Endothelial cell of umbilical vein (primary cell): ENCODE data around the gene SEMA4D. TPM values are rescaled to one million over a fixed set of nuclear protein-coding genes. Genes with fewer than 3 reads are reported as not detected.
A peak's percentile ranks its signal among the peaks of the same experiment; 100 is the strongest.

Experiments used
- BruUV-seq: library from RNA; stranded (reverse); fragments of 400-500 nt; replicated peaks from 2 replicates; lab custom pipeline; 2021; lab: Mats Ljungman, UMichigan
- CTCF ChIA-PET: fragments of 300-600, 350-600 bp; sonication (Branson Sonifier 250); formaldehyde crosslinking; loops from one replicate; lab custom pipeline; 2021; ENCODE audit warnings: antibody characterized with exemption, inconsistent platforms; lab: Charles Lee
- POLR2A ChIA-PET: fragments of 300-600, 350-600 bp; sonication (Branson Sonifier 250); formaldehyde crosslinking; loops from one replicate; lab custom pipeline; 2021; ENCODE audit warnings: antibody characterized with exemption, inconsistent platforms; lab: Charles Lee
- DNase-seq: peaks from one replicate; pipeline ENCODE4 v3.0.0-alpha.2; 2011; ENCODE audit warnings: low read depth, low spot score
- FAIRE-seq: peaks from 2 replicates; lab custom pipeline; 2011; peaks lifted over from hg19 to GRCh38; lab: Jason Lieb, UNC
- H2AFZ ChIP-seq: 2 replicates; pipeline ENCODE4 v1.6.0; 2012; ENCODE audit warnings: low read depth, low read length, control low read depth, inconsistent platforms
- H3K27ac ChIP-seq: 2 replicates; pipeline ENCODE4 v1.5.1; 2011; ENCODE audit warnings: low read depth, mild to moderate bottlenecking, control low read depth, low read length, moderate library complexity; ENCODE audit not compliant: insufficient read depth
- H3K27me3 ChIP-seq, 2 experiments: 2 replicates each; pipeline versions ENCODE4 v1.6.0 to v1.6.1; 2011; ENCODE audit warnings: low read length in 2 of 2, mixed read lengths in 1 of 2; ENCODE audit not compliant: control insufficient read depth in 2 of 2, insufficient read depth in 2 of 2
- H3K36me3 ChIP-seq, 2 experiments: 2 replicates in 1 of 2; 3 replicates in 1 of 2; pipeline ENCODE4 v1.5.1; 2011; ENCODE audit warnings: low read length in 2 of 2, mild to moderate bottlenecking in 1 of 2, moderate library complexity in 1 of 2; ENCODE audit not compliant: control insufficient read depth in 2 of 2, insufficient read depth in 2 of 2; ENCODE audit errors: extremely low read depth in 1 of 2
- H3K4me1 ChIP-seq: 3 replicates; pipeline ENCODE4 v1.5.1; 2011; ENCODE audit warnings: mild to moderate bottlenecking, low read length; ENCODE audit not compliant: control insufficient read depth, insufficient read depth; ENCODE audit errors: extremely low read depth
- H3K4me2 ChIP-seq: 2 replicates; pipeline ENCODE4 v1.6.1; 2011; ENCODE audit warnings: low read length, control low read depth, mixed read lengths; ENCODE audit not compliant: insufficient read depth
- H3K4me3 ChIP-seq, 3 experiments: fragments of 200-600 bp in 1 of 3; sonication (generic), shearing (Covaris generic) in 1 of 3; replicated peaks in 1 of 3; 2 replicates each; pipeline ENCODE4 v1.5.1; 2011 to 2016; ENCODE audit warnings: control low read depth in 3 of 3, low read length in 3 of 3, mild to moderate bottlenecking in 2 of 3, inconsistent platforms in 1 of 3, low read depth in 1 of 3, moderate library complexity in 1 of 3; ENCODE audit not compliant: insufficient read depth in 1 of 3
- H3K79me2 ChIP-seq: 2 replicates; pipeline ENCODE4 v1.6.0; 2012; ENCODE audit warnings: low read length, inconsistent platforms; ENCODE audit not compliant: control insufficient read depth, insufficient read depth
- H3K9ac ChIP-seq: replicated peaks from 2 replicates; pipeline ENCODE3; 2011; ENCODE audit warnings: low read length, control low read depth; ENCODE audit not compliant: insufficient read depth; ENCODE audit errors: extremely low read depth
- H3K9me1 ChIP-seq: replicated peaks from 3 replicates; pipeline ENCODE4 v1.6.0; 2011; ENCODE audit warnings: mild to moderate bottlenecking, low read length; ENCODE audit not compliant: control insufficient read depth, insufficient read depth; ENCODE audit errors: extremely low read depth
- H3K9me3 ChIP-seq: replicated peaks from 2 replicates; pipeline ENCODE4 v1.5.1; 2012; ENCODE audit warnings: low read length, inconsistent platforms; ENCODE audit not compliant: control insufficient read depth, insufficient read depth
- H4K20me1 ChIP-seq: replicated peaks from 2 replicates; pipeline ENCODE3; 2011; ENCODE audit warnings: mild to moderate bottlenecking, low read length; ENCODE audit not compliant: control insufficient read depth, insufficient read depth; ENCODE audit errors: extremely low read depth
- CTCF ChIP-seq, 2 donors: IDR thresholded peaks; 1 replicate in 1 of 2; 2 replicates in 1 of 2; pipeline ENCODE4 v1.5.1; 2011; ENCODE audit warnings: low read length in 2 of 2, mild to moderate bottlenecking in 2 of 2, moderate library complexity in 2 of 2, control low read depth in 1 of 2, inconsistent platforms in 1 of 2, low read depth in 1 of 2; ENCODE audit not compliant: insufficient read depth in 1 of 2; ENCODE audit errors: extremely low read depth in 1 of 2
- EZH2 ChIP-seq: IDR thresholded peaks from 2 replicates; pipeline ENCODE4 v1.6.1; 2012; ENCODE audit warnings: borderline replicate concordance, low read depth, mild to moderate bottlenecking, moderate library complexity, low read length, inconsistent platforms; ENCODE audit not compliant: severe bottlenecking
- FOS ChIP-seq: IDR thresholded peaks from 2 replicates; pipeline ENCODE4 v1.6.1; 2011; ENCODE audit warnings: mild to moderate bottlenecking, low read length, moderate library complexity, borderline replicate concordance; ENCODE audit not compliant: insufficient read depth
- GATA2 ChIP-seq: IDR thresholded peaks from 2 replicates; pipeline ENCODE4 v1.7.0; 2011; ENCODE audit warnings: low read depth, mild to moderate bottlenecking, moderate library complexity, mixed read lengths, low read length; ENCODE audit not compliant: insufficient read length, insufficient read depth
- JUN ChIP-seq: IDR thresholded peaks from 2 replicates; pipeline ENCODE4 v1.6.1; 2011; ENCODE audit warnings: borderline replicate concordance, low read depth; ENCODE audit not compliant: insufficient read length, insufficient read depth
- MAX ChIP-seq: IDR thresholded peaks from 2 replicates; pipeline ENCODE4 v1.6.1; 2011; ENCODE audit not compliant: insufficient read depth, insufficient read length
- MYC ChIP-seq: IDR thresholded peaks from one replicate; pipeline ENCODE4 v1.6.1; 2011; ENCODE audit warnings: mild to moderate bottlenecking, low read depth, low read length
- POLR2A ChIP-seq: IDR thresholded peaks from 2 replicates; pipeline ENCODE4 v1.6.1; 2012; ENCODE audit warnings: low read depth, mild to moderate bottlenecking, control low read depth, low read length
- POLR2AphosphoS5 ChIP-seq: IDR thresholded peaks from 2 replicates; pipeline ENCODE4 v1.6.1; 2012; ENCODE audit warnings: low read depth, mild to moderate bottlenecking, control low read depth, low read length, moderate library complexity; ENCODE audit not compliant: insufficient read depth
- dilution Hi-C: fragments of 300-500 bp; cut with MboI; formaldehyde crosslinking; loops from one replicate; pipeline ENCODE4 v1.15.0; 2019; ENCODE audit warnings: low sequenced_read_pairs; ENCODE audit not compliant: extremely low pct_ligation_motif_present
- intact Hi-C: fragments of 100-400 bp; cut with micrococcal nuclease; formaldehyde crosslinking; loops from one replicate; pipeline ENCODE4 v1.10.0; 2022
- polyA plus RNA-seq, 4 experiments: library from polyadenylated mRNA; depleted of rRNA in 3 of 4; stranded (reverse) in 3 of 4; unstranded in 1 of 4; fragments of >200 nt; gene quantifications; 2 replicates each; pipeline versions ENCODE4 v1.2.1 to v1.2.3, GENCODE V29; 2011 to 2012; ENCODE audit warnings: missing spikeins in 1 of 4
- total RNA-seq: library from RNA; stranded (reverse); gene quantifications from 2 replicates; pipeline ENCODE4 v1.2.3, GENCODE V29; 2021

Gene SEMA4D
- total and polyA plus RNA-seq, 2 donors (not counting 3 experiments of a cell fraction or from before 2014, with no cell fraction given) = 3.9 to 15.7 TPM

GRCh38 chr9:89422151-89422975, 75.5 kb downstream of the SEMA4D start:
- Histone ChIP-seq H3K9ac (no peak overlapping the region), H3K4me2 (no peak overlapping the region), H3K27me3 (no peaks in the 10 kb centered on the region), H3K79me2 (no peaks in the 10 kb centered on the region), H3K9me3 (no peaks in the 10 kb centered on the region), H2AFZ (no peak overlapping the region), H3K9me1 (no peaks in the 10 kb centered on the region), H3K4me1 (peaks cover 14% of the 10 kb centered on the region), H4K20me1 (no peaks in the 10 kb centered on the region), H3K4me3 (no peak overlapping the region), H3K36me3 (no peaks in the 10 kb centered on the region), H3K27ac (no peak overlapping the region)
- intact Hi-C loops (no loop called here), dilution Hi-C loops (no loop called here)
- TF ChIP-seq POLR2AphosphoS5 = no peak
- no peak for TF ChIP-seq GATA2
- TF ChIP-seq FOS = peak; percentile 43
- no TSS peak for BruUV-seq
- FAIRE-seq (no peak), DNase-seq (no peak)
- CTCF ChIA-PET = interaction anchor here (3.4 kb wide), 1 partner anchor 127 kb away, joined by 17 read pairs; no protein-coding TSS in a partner anchor
- POLR2A ChIA-PET = no interaction called here

GRCh38 chr9:89421595-89421994, 76.3 kb downstream of the SEMA4D start:
- Histone ChIP-seq H3K27me3 (no peaks in the 10 kb centered on the region), H3K36me3 (no peaks in the 10 kb centered on the region), H3K9me3 (no peaks in the 10 kb centered on the region), H3K4me1 (peaks cover 14% of the 10 kb centered on the region), H3K79me2 (no peaks in the 10 kb centered on the region), H3K4me3 (no peak overlapping the region), H3K27ac (no peak overlapping the region), H2AFZ (no peak overlapping the region), H3K9me1 (no peaks in the 10 kb centered on the region), H3K4me2 (no peak overlapping the region), H3K9ac (no peak overlapping the region), H4K20me1 (no peaks in the 10 kb centered on the region)
- intact Hi-C loops = no loop called here
- ChIA-PET CTCF (no interaction called here), POLR2A (no interaction called here)
- dilution Hi-C loops = no loop called here
- no peak for TF ChIP-seq MAX
- TF ChIP-seq MYC = no peak
- no peak for TF ChIP-seq POLR2A
- TF ChIP-seq POLR2AphosphoS5 = no peak
- no peak for TF ChIP-seq CTCF (IDR thresholded peaks at IDR 0.05; ENCODE audit: extremely low read depth in 1 of 2, insufficient read depth in 1 of 2, low read depth in 1 of 2, low read length in 2 of 2)
- TF ChIP-seq GATA2 = no peak
- no peak for TF ChIP-seq JUN
- no peak for TF ChIP-seq EZH2
- TF ChIP-seq FOS = no peak
- no peak for FAIRE-seq
- BruUV-seq = no TSS peak
- no peak for DNase-seq
